Neural cell (in vitro differentiated cells): Measurements from ENCODE around the gene IFNGR1. TPM values are rescaled to one million over a fixed set of nuclear protein-coding genes. Genes with fewer than 3 reads are reported as not detected.

Experiments
- H2AFZ ChIP-seq: fragments of 200-600, 300-800 bp; sonication (generic), shearing (Covaris generic); 2 replicates; pipeline ENCODE4 v1.6.0; 2014; ENCODE audit warnings: low read depth, mild to moderate bottlenecking, antibody characterized with exemption, low read length, moderate library complexity
- H3F3A ChIP-seq: fragments of 200-600 bp; shearing (Covaris generic); 2 replicates; pipeline ENCODE4 v1.6.1; 2016; ENCODE audit warnings: mild to moderate bottlenecking, moderate library complexity, mixed read lengths, antibody characterized with exemption, low read length; ENCODE audit not compliant: insufficient read depth, poor library complexity, severe bottlenecking
- H3K27ac ChIP-seq: fragments of 200-600, 300-800 bp; sonication (generic), shearing (Covaris generic); 2 replicates; pipeline ENCODE4 v1.5.1; 2014; ENCODE audit warnings: mild to moderate bottlenecking, low read length, moderate library complexity
- H3K27me3 ChIP-seq: fragments of 300-800, 200-600 bp; sonication (generic), shearing (Covaris generic); 2 replicates; pipeline ENCODE4 v1.6.0; 2014; ENCODE audit warnings: mild to moderate bottlenecking, low read depth, low read length, moderate library complexity; ENCODE audit not compliant: insufficient read depth
- H3K36me3 ChIP-seq: fragments of 300-800, 200-600 bp; sonication (generic), shearing (Covaris generic); 2 replicates; pipeline ENCODE4 v1.5.1; 2014; ENCODE audit warnings: mild to moderate bottlenecking, antibody characterized with exemption, low read length, moderate library complexity; ENCODE audit not compliant: insufficient read depth
- H3K4me2 ChIP-seq: fragments of 300-800, 200-600 bp; sonication (generic), shearing (Covaris generic); 2 replicates; pipeline ENCODE4 v1.6.0; 2014; ENCODE audit warnings: mild to moderate bottlenecking, low read length
- H3K4me3 ChIP-seq: fragments of 300-800, 200-600 bp; sonication (generic), shearing (Covaris generic); 2 replicates; pipeline ENCODE4 v1.5.1; 2014; ENCODE audit warnings: mild to moderate bottlenecking, low read length, moderate library complexity
- H3K79me2 ChIP-seq: fragments of 200-600 bp; shearing (Covaris generic); replicated peaks from 2 replicates; pipeline ENCODE4 v1.6.0; 2014; ENCODE audit warnings: mild to moderate bottlenecking, low read length, moderate library complexity; ENCODE audit not compliant: insufficient read depth
- H3K9ac ChIP-seq: fragments of 300-800, 200-600 bp; sonication (generic), shearing (Covaris generic); 2 replicates; pipeline ENCODE4 v1.6.1; 2016; ENCODE audit warnings: mild to moderate bottlenecking, low read length, mixed read lengths
- H3K9me2 ChIP-seq: fragments of 200-600 bp; shearing (Covaris generic); 2 replicates; pipeline ENCODE4 v1.6.1; 2016; ENCODE audit warnings: mild to moderate bottlenecking, low read length, mixed read lengths; ENCODE audit not compliant: insufficient read depth
- H3K9me3 ChIP-seq: fragments of 200-600, 300-800 bp; sonication (generic), shearing (Covaris generic); 2 replicates; pipeline ENCODE4 v1.6.1; 2016; ENCODE audit warnings: mild to moderate bottlenecking, mixed run types, low read length, moderate library complexity, mixed read lengths
- H4K20me1 ChIP-seq: fragments of 200-600 bp; shearing (Covaris generic); 2 replicates; pipeline ENCODE4 v1.6.1; 2016; ENCODE audit warnings: mild to moderate bottlenecking, mixed run types; ENCODE audit not compliant: insufficient read depth
- CTCF ChIP-seq: fragments of 450-650 bp; IDR thresholded peaks from 2 replicates; pipeline ENCODE4 v1.5.1; 2014; ENCODE audit warnings: antibody characterized with exemption, mild to moderate bottlenecking, moderate library complexity; ENCODE audit not compliant: poor library complexity, severe bottlenecking
- EP300 ChIP-seq: fragments of 450-650 bp; conservative IDR thresholded peaks from 2 replicates; pipeline ENCODE4 v1.6.1; 2014; ENCODE audit warnings: antibody characterized with exemption, mild to moderate bottlenecking, moderate library complexity; ENCODE audit not compliant: poor library complexity, severe bottlenecking
- EZH2 ChIP-seq: fragments of 200-600, 300-800 bp; shearing (Covaris generic), sonication (generic); IDR thresholded peaks from 2 replicates; pipeline ENCODE4 v1.6.1; 2014; ENCODE audit warnings: antibody characterized with exemption, low read length, borderline replicate concordance, mild to moderate bottlenecking; ENCODE audit not compliant: insufficient read depth, poor library complexity, severe bottlenecking
- MXI1 ChIP-seq: fragments of 450-650 bp; conservative IDR thresholded peaks from 2 replicates; pipeline ENCODE4 v1.6.1; 2014; ENCODE audit warnings: antibody characterized with exemption, mild to moderate bottlenecking; ENCODE audit not compliant: poor library complexity, severe bottlenecking
- POLR2AphosphoS5 ChIP-seq: IDR thresholded peaks from 2 replicates; pipeline ENCODE4 v1.6.1; 2012
- RAD21 ChIP-seq: fragments of 450-650 bp; conservative IDR thresholded peaks from 2 replicates; pipeline ENCODE4 v1.6.1; 2014; ENCODE audit warnings: antibody characterized with exemption, mild to moderate bottlenecking, moderate library complexity
- REST ChIP-seq: IDR thresholded peaks from 2 replicates; pipeline ENCODE4 v1.6.1; 2012; ENCODE audit warnings: borderline replicate concordance
- SMC3 ChIP-seq: fragments of 450-650 bp; conservative IDR thresholded peaks from 2 replicates; pipeline ENCODE4 v1.6.1; 2014; ENCODE audit warnings: antibody characterized with exemption, mild to moderate bottlenecking, moderate library complexity; ENCODE audit not compliant: poor library complexity
- TAF1 ChIP-seq: IDR thresholded peaks from 2 replicates; pipeline ENCODE4 v1.6.1; 2012; ENCODE audit warnings: low read depth
- polyA plus RNA-seq: library from polyadenylated mRNA; depleted of rRNA; stranded (reverse); fragments of >200 nt; gene quantifications from 2 replicates; pipeline ENCODE4 v1.2.3, GENCODE V29; 2014

Gene IFNGR1
- polyA plus RNA-seq, 1 donor from 2014 or later, result 57.2 TPM

GRCh38 chr6:137167702-137168377 is 51.3 kb downstream of the IFNGR1 start:
- Histone ChIP-seq H3F3A (no peaks in the 10 kb centered on the region), H3K9me2 (no peaks in the 10 kb centered on the region), H2AFZ (no peak overlapping the region), H4K20me1 (no peaks in the 10 kb centered on the region), H3K79me2 (no peaks in the 10 kb centered on the region), H3K36me3 (no peaks in the 10 kb centered on the region), H3K9me3 (no peaks in the 10 kb centered on the region), H3K9ac (no peak overlapping the region), H3K4me2 (no peak overlapping the region), H3K4me3 (no peak overlapping the region), H3K27me3 (no peaks in the 10 kb centered on the region), H3K27ac (no peak overlapping the region)
- TF ChIP-seq EZH2 (no peak), RAD21 (no peak), REST (no peak), POLR2AphosphoS5 (no peak), TAF1 (no peak)

GRCh38 chr6:137166247-137167098 is 52.7 kb downstream of the IFNGR1 start:
- Histone ChIP-seq H3K9ac (no peak overlapping the region), H3K9me2 (no peaks in the 10 kb centered on the region), H3K27ac (no peak overlapping the region), H3F3A (no peaks in the 10 kb centered on the region), H3K4me2 (no peak overlapping the region), H3K36me3 (no peaks in the 10 kb centered on the region), H3K27me3 (no peaks in the 10 kb centered on the region), H4K20me1 (no peaks in the 10 kb centered on the region), H3K4me3 (no peak overlapping the region), H2AFZ (no peak overlapping the region), H3K79me2 (no peaks in the 10 kb centered on the region), H3K9me3 (no peaks in the 10 kb centered on the region)
- no peak for TF ChIP-seq POLR2AphosphoS5

GRCh38 chr6:137165375-137166246 is 53.6 kb downstream of the IFNGR1 start:
- Histone ChIP-seq H3F3A (no peaks in the 10 kb centered on the region), H3K27ac (no peak overlapping the region), H3K36me3 (no peaks in the 10 kb centered on the region), H3K9me3 (no peaks in the 10 kb centered on the region), H3K9me2 (no peaks in the 10 kb centered on the region), H4K20me1 (no peaks in the 10 kb centered on the region), H3K4me2 (no peak overlapping the region), H3K79me2 (no peaks in the 10 kb centered on the region), H2AFZ (no peak overlapping the region), H3K9ac (no peak overlapping the region), H3K4me3 (no peak overlapping the region), H3K27me3 (no peaks in the 10 kb centered on the region)
- TF ChIP-seq EZH2, result no peak
- TF ChIP-seq EP300, result no peak
- no peak for TF ChIP-seq RAD21
- TF ChIP-seq POLR2AphosphoS5, result no peak
- TF ChIP-seq REST, result no peak
- no peak for TF ChIP-seq SMC3
- TF ChIP-seq MXI1, result no peak
- TF ChIP-seq TAF1, result no peak
- no peak for TF ChIP-seq CTCF
